Hepatocyte (in vitro differentiated cells): ENCODE measurements around the gene STX11.

Source experiments
- EZH2phosphoT487 ChIP-seq: fragments of 200-600 bp; sonication (generic); IDR thresholded peaks from one replicate; pipeline ENCODE4 v1.6.1; 2018; ENCODE audit warnings: antibody characterized with exemption, mild to moderate bottlenecking, low read depth, moderate library complexity; ENCODE audit not compliant: unreplicated experiment, severe bottlenecking
- TF ChIP-seq, protein P1 (sequence below): fragments of 200-600 bp; sonication (generic); IDR thresholded peaks from 2 replicates; pipeline ENCODE4 v1.5.1; 2016; ENCODE audit warnings: antibody characterized with exemption, mild to moderate bottlenecking; ENCODE audit not compliant: poor library complexity

DNA sequence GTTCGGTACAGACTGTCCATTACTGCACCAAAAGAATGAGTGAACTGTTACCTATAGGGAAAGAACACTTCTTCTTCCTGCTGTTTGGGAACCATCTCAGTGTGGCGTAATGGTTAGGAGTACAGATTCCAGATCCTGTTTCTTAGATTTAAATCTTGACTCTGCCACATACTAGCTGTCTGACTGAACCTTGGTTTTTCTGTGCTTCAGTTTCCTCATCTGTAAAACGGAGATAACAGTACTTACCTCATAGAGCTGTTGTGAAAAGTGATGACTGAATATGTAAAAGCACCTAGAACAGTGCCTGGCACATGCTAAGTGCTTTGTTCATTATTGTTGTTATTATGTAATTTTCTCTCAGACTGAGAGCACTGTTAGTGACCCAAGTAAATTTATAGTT is 39.8 kb downstream of the STX11 start:
- TF ChIP-seq, protein P1, sequence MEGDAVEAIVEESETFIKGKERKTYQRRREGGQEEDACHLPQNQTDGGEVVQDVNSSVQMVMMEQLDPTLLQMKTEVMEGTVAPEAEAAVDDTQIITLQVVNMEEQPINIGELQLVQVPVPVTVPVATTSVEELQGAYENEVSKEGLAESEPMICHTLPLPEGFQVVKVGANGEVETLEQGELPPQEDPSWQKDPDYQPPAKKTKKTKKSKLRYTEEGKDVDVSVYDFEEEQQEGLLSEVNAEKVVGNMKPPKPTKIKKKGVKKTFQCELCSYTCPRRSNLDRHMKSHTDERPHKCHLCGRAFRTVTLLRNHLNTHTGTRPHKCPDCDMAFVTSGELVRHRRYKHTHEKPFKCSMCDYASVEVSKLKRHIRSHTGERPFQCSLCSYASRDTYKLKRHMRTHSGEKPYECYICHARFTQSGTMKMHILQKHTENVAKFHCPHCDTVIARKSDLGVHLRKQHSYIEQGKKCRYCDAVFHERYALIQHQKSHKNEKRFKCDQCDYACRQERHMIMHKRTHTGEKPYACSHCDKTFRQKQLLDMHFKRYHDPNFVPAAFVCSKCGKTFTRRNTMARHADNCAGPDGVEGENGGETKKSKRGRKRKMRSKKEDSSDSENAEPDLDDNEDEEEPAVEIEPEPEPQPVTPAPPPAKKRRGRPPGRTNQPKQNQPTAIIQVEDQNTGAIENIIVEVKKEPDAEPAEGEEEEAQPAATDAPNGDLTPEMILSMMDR, result no peak
- no peak for TF ChIP-seq EZH2phosphoT487
